ENCODE results near the gene DTNB.

The DTNB gene

GRCh38 chr2:25380023-25380422 is 293.4 kb downstream of the DTNB start:
- no peak for DNase-seq

- no peak for DNase-seq
These were observed 293.8 kb downstream of the DTNB start for GRCh38 chr2:25379535-25379934.

DNA sequence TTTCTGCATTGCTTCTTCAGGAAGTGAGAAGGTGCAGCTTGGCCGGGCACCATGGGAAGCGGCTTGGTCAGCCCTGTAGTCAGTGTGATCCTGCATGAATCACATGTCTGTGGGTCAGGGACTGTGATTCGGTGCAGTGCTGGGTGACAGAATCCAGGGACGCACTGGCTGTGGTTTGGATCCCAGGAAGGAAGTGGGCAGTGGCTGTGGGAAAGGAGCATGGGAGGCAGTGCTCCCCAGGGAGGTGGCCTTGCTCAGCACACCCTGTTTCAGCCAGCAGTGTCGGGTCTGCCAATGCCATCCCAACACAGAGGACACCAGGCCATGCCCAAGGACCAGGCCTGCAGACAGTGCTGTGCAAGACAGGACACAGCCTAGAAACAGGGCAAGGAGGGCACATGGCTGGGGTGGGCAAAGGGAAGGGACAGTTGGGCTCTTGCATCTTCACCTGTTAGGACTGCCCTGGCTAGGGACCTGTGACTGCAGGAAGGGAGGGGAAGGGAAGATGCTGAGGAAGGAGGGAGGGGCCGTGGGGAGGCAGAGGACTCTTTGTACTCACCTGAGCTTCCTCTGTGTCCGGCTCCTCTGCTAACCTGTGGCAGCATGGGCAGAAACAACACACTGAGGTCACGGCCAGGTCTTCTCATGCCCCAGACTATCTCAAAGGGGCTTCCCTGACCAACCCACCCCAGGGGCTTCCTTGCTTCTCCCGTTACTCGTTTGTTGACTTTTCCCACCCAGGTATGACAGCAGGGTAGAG is 294.5 kb downstream of the DTNB start:
- DNase-seq: no peak

DNA sequence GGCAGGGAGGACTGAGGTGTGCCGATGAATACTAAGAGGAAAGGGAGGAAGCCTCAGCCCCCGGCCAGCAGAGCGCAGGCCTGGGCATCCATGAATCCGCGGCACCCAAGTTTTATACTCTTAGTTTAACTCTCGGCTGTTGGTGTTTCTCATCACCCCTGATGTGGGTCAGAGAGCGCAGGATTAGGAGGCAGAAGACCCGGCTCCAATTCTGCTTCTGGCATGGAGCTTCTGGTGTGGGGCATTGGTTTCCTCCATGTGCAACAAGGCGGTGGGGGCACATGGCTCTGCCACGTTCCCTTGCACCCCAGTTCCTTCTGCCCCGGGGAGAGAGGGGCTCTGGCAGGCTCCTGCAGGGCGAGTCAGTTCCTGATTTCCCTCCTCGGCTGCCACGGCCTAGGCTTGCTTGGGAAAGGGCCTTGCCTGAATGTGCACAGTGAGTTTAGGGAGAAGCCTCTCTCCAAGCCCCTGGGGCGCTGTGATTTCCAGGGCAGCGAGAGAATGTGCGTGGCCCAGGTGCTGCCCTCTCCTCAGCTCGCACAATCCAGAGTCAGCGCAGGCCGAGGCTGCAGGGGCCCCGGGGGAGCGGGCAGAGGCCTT is 295.5 kb downstream of the DTNB start:
- no peak for DNase-seq

DNA sequence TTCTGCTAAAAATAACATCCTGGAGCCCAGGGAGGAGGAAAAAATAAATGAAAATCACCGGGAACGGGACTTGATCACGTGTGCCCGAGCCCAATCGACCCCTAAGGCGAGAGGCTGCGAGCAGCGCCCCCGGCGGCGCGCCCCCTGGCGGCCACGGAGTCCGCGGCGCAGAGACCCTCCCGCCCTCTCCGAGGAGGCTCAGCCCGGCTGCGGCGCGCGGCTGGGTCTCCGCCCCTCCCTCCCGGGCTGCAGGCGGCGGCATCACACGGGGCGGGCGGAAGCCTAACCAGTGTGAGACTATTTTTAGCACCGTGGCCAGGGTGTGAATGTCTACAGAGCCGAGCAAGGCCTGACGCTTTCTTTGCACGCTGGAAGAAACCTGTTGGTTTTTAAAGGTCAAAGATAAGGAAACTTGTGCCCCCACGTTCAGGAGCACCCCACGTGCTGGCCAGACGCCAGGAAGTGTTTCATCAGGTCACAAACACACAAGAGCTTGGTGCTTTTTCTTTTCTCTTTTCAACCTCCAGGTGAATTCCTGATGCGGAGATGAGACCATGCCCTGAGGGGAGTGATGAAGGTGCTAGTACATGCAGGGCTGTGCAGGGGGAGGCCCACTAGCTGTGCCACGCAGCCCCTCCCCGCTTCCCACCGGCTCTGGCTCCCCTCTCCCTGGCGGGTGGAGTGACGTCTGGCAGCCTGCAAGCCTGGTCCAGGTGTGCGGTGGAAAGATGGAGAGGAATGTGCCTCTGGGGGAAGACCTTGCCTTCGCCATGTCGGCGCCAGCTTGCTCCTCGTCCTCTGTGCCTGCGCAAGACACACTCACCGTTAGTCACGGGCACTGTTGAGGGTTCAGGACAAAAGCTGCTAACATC is 296.4 kb downstream of the DTNB start:
- peak; percentile 91 to 92 for DNase-seq

GRCh38 chr2:25375989-25376545 is 297.3 kb downstream of the DTNB start:
- DNase-seq: no peak

- no peak for DNase-seq
These were observed 297.9 kb downstream of the DTNB start for GRCh38 chr2:25375371-25375988.

- DNase-seq: no peak
These were observed 298.6 kb downstream of the DTNB start for GRCh38 chr2:25374827-25375226.

DNA sequence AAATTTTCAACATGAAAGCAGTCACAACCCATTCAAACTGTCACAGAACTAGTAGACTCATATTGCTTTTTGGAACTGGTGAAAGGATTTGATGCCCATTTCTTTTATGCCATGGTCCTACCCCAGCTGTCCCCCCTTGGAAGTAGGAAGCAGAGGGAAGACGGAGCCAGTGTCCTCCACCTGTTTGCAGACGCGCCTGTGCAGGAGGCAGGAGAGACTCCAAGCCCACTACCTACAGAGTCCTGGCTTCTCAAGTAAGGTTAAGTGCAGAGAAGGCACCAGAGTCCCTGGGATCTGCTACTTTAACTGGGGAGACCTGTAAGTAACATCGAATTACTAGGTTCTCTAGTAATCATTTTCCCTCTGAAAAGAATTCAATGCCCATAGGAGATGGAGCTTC is 299.0 kb downstream of the DTNB start:
- no peak for DNase-seq

DNA sequence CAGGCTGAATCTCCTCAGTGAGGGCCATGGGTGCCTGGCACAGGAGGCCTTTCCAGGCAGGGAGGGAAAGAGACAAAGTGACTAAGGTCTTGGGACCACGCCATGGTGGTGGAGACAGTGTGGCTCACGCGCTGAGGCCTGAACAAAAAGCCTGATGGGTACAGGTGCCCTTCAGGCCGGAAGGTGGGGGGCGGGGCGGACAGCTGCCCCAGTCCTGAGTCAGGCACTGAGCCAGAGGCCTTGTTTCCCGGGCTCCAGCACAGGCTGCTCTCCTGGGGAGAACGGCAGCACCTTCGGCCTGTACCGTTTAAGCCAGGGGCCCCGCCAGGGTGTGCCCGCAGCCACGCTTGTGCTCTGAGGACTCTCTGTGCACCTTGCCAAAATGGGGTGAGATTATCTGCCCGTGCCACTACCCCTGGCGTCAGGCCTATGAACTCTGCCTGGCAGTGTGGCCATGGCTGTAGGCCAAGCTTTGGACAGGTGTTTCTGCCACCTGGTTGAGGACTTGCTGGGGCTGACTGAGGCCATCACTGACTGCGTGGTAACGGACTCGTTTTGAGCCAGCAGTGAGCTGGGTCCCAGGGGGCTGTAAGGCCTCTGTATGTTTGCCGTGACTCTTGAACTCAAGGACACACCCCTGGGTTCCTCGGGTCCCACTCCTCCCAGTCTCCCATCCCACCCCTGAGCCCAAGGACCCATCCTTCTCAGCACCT is 300.0 kb downstream of the DTNB start:
- no peak for DNase-seq

DNA sequence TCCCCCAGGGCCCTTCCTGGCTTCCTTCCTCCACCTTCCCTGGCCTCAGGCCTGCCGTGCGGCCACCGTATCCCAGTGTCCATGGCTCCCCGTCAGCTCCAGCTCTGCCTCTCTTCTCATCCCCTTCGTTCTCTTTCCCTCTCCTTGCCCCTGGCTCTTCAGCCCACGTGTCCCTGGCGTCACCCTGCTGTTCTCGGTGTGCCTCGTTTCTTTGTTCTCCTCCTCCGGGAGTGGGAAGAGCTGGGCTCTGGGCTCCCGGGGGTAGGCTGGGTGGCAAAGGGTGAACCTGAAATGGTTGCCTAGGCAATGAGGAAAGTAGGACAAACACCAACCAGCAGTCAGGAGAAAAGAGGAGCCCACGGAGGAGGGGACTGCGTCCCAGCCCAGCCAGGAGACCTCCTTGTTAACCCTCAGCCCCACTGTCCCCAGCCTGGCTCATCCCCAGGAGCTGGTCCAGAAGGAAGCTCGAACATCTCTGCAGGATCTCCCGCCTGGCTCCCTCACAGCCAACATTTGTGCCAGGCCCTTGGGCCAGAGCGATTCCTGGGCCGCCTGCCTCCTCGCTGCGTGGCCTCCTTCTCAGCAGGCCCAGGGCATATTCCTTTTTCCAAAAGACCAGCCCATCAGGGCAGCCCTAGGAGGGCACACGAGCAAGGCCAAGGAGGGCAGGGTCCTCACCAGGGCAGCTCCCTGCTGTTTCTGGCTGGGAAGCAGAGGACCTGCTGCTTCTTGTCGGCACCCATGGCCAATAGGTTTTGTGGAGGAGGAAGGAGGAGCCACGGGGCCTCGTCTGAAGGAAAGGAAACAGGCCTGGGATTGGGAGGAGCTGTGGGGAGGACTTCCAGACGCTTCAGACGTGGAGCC is 300.7 kb downstream of the DTNB start:
- DNase-seq: no peak

DNA sequence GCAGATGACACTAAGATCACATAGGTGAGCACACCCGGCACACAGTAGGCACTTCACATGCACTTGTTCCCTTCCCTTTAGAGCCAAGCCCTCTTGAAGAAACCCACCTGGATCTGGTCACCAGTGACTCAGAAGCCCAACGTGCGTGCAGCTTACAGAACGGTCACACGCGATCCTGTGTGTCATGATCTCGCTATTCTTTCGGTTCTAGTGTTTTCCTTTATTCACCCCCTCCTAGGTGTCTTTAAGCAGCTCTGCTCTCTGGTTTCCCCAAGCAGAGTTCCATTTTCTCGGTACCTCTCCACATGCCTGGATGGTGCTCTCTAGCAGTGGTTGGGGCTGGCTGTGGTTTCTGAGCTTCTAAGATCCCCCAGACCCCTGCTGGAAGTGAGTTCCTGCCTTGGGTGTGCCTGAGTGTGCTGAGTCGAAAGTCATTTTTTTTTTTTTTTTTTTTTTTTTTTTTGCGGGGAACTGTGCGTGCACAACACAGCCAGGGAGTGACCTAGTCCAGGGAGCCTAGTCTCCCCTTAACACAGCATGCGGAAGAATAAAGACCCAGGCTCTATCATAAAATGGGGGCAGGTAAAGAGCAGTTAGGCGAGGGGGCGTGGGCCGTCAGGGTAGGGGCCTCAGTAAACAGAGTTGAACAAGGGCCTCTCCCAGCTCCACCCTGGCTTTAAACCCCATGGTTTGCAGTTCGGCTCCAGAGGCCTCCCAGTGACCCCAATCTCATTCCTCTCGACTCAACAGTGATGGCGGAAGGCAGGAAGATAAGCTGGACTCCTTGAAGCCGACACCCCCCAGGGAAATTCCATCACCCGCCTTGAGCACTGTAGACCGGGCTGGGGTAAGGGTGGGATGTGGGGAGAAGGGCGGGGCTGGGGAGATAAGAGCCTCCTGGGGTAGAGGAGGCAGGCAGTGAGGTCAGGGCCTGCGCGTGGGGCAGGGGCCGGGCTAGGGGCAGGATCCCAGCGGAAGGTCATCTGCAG is 301.8 kb downstream of the DTNB start:
- DNase-seq: no peak

GRCh38 chr2:25369876-25370275 is 303.5 kb downstream of the DTNB start:
- no peak for DNase-seq

DNA sequence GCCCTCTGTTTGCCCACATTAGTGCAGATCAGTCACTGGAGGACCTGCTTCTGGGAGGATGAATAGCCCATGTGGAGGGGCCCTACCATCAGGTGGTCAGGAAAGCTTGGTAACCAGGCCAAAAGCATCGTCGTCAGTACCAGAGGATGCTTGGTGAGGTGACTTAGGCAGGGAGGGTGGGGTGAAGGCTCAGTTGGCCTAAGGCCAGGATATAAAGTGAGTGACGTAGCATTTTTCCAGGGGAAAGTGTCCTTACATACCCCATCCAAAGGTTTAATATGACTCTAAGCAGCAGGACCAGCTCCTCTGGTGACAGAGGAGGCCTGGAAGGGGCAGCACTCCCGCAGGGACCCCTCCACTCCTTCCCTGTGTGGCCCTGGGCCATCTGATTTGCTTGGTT is 303.9 kb downstream of the DTNB start:
- DNase-seq: no peak

GRCh38 chr2:25368660-25369059 is 304.7 kb downstream of the DTNB start:
- DNase-seq: no peak

DNA sequence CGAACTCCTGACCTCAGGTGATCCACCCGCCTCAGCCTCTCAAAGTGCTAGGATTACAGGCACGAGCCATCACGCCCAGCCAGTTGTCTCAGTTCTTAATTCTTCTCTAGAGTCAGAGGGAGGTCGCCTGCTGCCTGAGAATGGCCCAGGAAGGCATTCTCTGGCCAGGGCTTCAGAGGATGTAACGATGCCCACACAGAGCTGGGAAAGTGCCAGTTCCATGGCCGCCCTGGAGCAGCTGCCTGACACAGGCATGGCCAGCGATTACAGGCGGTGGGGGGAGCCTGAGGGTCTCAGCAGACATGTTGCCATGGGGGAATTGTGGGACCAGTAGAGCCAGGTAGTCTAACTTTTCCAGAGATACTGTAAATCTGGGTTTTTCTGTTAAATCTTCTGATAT is 306.1 kb downstream of the DTNB start:
- DNase-seq: no peak

DNA sequence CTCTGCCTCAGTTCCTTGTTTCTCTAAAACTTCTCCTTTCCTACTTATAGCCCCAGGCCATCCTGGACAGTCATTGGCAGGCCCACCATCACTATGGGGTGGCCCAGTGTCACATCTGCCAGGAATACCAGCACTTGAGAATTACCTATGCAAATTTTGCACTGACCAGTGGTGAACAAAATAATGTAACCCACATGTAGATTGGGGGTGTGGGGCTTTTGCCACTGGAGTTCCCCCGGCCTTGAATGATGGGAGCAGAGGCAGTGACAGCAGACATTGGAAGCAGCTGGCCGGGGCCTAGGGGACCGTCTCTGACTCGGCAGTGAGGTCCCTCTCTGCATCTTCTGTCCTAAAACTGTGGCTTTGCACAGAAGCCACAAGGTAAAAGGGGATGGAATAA is 306.7 kb downstream of the DTNB start:
- no peak for DNase-seq

- no peak for DNase-seq
These were observed 308.1 kb downstream of the DTNB start for GRCh38 chr2:25365241-25365640.

- DNase-seq: no peak
These were observed 309.6 kb downstream of the DTNB start for GRCh38 chr2:25363733-25364132.
